Measurements from ENCODE around the gene LIMA1.
"Not testable (repeated sequence)": the region's sequence is repeated elsewhere in the genome, so short reads cannot be mapped to it uniquely, and the experiment has no call there.

LIMA1 gene

DNA sequence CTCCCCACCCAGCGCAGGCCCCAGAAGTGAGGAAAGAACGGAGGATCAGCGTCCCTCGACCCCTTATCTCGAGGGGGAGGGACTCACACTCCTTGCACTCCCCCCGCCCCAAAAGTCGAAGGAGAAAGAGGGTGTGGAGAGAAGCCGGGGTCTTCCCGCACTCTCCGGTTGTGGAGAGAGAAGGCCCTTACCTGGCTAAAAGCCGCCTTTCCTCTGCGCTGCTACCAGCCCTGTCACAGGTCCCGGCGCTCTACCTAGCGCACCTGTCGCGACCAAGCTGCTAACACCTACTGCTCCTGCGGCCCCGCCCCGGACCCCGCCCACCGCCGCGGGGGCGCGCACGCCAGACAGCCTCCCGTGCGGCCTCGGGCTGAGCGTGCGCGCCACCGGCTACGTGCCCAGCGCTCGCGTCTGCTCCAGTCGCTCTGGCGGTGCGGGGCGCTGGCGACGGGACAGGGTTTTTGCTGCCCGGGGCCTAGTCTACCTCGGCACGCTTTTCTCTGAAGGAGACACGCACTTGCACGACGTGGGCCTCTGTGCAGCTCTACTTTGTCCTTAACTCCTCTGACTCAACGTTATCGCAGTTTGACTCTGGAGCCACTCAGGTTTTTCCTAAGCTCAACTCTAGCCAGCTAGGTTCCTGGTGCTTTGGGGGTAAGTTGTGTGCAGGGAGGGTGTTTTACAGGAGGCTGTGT lies at the start of gene LIMA1:
TSS of gene LIMA1 (minus strand) at position 292 of the 695 bp plus-strand sequence. CDS start 34,769 bp downstream, outside the sequence.
- peak; percentile 92 for DNase-seq

DNA sequence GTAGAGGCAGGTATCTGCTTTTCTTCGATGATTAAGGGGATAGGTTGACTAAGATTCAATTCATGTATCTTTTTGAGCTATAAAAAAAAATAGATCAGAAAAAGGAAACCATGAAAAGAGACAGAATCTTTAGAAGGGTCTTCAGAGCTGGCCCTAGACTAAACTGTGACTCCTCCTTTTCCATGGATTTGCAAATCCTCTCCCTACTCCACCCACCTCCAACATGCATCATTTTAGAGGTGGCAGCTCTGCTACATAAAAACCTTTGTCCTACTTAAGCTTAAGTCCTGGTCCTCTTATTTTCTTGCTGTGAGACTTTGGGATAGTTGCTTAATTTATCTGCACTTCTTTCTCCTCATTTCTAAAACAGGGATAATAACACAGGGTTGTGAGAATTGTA lies 48.4 kb upstream of the LIMA1 start:
- DNase-seq: no peak

- DNase-seq: not testable (repeated sequence)
Measured at GRCh38 chr12:50328664-50329063, 45.3 kb upstream of the LIMA1 start.

GRCh38 chr12:50326590-50327284 lies 43.4 kb upstream of the LIMA1 start:
- DNase-seq: no peak

DNA sequence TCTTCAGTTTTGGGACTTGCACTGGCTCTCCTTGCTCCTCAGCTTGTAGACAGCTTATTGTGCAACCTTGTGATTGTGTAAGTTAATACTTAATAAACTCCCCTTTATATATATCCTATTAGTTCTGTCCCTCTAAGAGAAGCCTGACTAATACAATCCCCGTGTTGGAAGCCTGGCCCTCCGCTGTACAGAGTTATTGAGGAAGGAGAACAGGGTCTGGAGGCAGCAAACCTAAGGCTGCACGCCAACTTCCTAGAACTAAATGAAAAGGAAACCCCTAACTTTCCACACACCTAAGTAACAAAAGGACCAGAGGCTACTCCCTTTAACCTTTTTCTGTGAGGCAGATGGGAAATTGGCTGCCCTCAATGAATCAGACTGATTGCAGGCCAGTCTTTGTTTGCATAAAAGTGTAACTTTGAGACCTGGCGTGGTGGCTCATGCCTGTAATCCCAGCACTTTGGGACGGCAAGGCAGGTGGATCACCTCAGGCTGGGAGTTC lies 42.6 kb upstream of the LIMA1 start:
- no peak for DNase-seq

DNA sequence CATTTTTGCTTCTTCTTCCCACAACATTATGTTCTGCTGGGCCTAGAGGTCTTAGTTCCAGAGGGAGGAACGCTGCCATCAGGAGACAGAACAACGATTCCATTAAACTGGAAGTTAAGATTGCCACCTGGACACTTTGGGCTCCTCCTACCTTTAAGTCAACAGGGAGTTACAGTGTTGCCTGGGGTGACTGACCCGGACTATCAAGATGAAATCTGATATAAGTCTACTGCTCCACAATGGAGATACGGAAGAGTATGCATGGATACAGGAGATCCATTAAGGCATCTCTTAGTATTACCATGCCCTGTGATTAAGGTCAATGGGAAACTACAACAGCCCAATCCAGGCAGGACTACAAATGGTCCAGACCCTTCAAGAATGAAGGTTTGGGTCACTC lies 41.5 kb upstream of the LIMA1 start:
- not testable (repeated sequence) for DNase-seq

GRCh38 chr12:50324077-50324476 lies 40.8 kb upstream of the LIMA1 start:
- DNase-seq: not testable (repeated sequence)

GRCh38 chr12:50322206-50322605 lies 38.9 kb upstream of the LIMA1 start:
- DNase-seq: no peak

DNA sequence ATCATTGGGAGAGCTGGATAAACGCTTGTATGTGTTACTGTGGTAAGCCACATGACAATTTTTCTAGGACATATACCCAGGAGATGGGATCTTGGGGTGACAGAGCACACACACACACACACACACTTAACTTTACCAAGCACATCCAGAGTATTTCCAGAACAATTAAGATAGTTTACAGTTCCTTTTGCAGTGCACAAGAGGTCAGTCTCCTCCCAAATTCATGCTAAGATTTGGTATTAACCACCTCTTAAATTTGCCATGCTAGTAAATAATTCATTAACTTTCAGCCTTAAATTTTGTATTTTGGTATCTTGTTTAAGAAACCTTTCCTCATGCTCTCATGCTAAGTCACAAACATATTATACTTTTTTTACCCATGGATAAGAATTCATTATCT lies 33.9 kb upstream of the LIMA1 start:
- no peak for DNase-seq

DNA sequence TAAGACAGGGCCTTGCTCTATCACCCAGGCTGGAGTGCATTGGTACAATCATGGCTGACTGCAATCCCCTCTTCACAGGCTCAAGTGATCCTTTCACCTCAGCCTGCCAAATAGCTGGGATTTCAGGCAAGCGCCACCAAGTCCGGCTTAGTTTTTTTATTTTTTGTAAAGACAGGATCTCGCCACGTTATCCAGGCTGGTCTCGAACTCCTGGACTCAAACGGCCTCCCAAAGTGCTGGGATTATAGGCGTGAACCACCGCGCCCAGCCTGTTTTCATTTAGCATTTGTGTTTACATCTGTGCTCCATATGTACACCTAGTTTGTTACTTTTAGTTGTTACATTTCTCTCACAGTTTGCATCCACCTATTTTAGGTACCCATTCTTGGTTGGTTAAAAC lies 32.5 kb upstream of the LIMA1 start:
- no peak for DNase-seq

DNA sequence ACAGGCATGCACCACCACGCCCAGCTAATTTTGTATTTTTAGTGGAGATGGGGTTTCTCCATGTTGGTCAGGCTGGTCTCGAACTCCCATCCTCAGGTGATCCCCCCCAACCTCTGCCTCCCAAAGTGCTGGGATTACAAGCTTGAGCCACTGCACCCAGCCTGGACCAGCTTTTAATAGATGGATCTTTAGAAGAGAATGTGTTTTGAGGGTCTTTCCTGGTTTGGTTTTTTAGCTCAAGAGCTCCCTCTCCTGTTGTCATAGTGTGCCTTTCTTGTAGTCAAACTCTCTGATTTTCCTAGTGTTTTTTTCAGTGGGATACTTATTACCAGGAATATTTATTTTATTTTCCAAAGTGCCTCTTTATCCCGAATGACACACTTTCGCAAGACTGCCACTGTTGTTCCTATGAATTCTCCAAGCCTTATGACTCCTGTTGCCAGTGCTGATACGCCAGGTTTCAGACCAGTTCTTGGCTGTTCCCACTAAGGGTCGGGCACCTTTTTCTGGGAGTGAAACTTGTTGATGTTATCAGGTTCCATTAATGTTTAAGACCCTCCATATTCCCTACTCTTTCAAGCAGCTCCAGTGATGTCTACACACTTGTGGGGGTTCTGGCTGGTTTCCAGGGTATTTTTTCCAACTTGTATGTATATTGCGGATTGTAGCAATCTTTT lies 31.5 kb upstream of the LIMA1 start:
- DNase-seq: no peak

GRCh38 chr12:50313971-50314370 lies 30.7 kb upstream of the LIMA1 start:
- not testable (repeated sequence) for DNase-seq

- DNase-seq: no peak
Measured at GRCh38 chr12:50313256-50313931, 30.1 kb upstream of the LIMA1 start.

DNA sequence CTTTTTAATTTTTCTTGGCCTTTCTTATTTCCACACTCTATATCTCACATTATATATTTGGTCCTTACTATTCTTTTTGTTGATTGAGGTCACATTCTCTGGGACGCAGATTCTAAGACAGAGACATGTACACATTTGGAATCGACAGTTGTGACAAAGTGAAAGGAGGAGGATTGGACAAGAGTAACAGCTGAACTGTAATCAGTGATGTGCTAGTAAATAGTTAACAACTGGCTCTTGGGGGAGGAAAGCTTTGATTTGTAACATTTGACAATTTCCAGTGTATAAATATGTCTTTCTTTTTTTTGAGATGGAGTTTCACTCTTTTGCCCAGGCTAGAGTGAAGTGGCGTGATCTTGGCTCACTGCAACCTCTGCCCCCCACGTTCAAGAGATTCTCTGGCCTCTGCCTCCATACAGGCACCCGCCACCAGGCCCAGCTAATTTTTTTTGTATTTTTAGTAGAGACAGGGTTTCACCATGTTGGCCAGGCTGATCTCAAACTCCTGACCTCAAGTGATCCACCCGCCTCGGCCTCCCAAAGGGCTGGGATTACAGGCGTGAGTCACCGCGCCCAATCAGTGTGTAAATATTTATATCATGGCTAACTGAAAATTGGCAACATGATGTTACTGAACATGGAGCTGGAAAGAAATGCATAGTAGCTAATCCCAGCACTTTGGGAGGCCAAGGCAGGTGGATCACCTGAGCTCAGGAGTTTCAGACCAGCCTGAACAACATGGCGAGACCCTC lies 28.7 kb upstream of the LIMA1 start:
- not testable (repeated sequence) for DNase-seq

- DNase-seq: no peak
Measured at GRCh38 chr12:50309950-50310349, 26.6 kb upstream of the LIMA1 start.

GRCh38 chr12:50302686-50303085 lies 19.4 kb upstream of the LIMA1 start:
- no peak for DNase-seq

DNA sequence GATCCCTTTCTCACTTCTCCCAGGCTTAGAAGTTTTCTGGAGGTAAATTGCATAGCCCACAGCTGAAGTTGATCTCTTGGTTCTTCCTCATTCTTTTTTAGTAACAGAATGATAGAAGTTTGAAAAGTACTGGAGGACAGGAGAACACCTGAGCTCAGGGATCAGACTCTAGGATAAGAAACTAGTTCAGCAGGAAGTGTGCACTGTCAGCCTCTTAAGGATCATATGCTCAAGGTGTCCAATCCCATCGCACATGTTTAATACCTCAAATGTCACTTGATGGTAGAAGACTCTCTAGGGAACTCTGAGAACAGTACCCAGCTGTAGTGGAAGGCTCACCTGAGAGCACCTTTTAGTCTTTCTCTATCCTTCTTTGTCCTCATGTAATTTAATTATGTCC lies 14.7 kb upstream of the LIMA1 start:
- no peak for DNase-seq

DNA sequence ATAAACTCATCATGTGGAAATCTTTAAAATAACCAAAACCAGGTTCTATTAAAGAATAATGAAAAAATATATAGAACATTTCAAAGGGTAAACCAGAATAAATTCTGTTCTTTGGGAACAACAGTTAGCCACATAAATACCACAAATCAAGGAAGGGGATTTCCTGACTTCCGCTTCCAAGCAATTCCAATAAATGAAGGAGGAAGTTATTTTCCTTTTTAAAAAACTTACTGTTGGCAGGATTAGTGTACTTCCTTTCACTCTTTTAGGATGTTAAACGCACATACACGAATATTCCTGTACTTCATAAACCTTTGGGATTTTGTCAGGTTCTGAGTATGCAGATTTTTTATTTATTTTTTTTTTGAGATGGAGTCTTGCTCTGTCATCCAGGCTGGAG lies 13.7 kb upstream of the LIMA1 start:
- DNase-seq: no peak

- DNase-seq: no peak
Measured at GRCh38 chr12:50296554-50296953, 13.2 kb upstream of the LIMA1 start.

- DNase-seq: no peak
Measured at GRCh38 chr12:50291377-50291776, 8.1 kb upstream of the LIMA1 start.

- DNase-seq: not testable (repeated sequence)
Measured at GRCh38 chr12:50290692-50291091, 7.4 kb upstream of the LIMA1 start.

- DNase-seq: no peak
Measured at GRCh38 chr12:50287271-50287670, 4.0 kb upstream of the LIMA1 start.

All from NCI-H2107 (cell line).